ENCODE results near the gene SMIM1. TPM values are rescaled to one million over a fixed set of nuclear protein-coding genes. Genes with fewer than 3 reads are reported as not detected.

The SMIM1 gene
- total and polyA plus RNA-seq, 2 donors (not counting 3 experiments of a cell fraction or from before 2014, with no cell fraction given) = 1.4 to 2.9 TPM

GRCh38 chr1:3762873-3763228 is 9.7 kb upstream of the SMIM1 start:
- Histone ChIP-seq H3K79me2 (ENCODE audit: control insufficient read depth, insufficient read depth, low read length) (no peaks in the 10 kb centered on the region), H3K4me3 (replicated peaks in 1 of 3; ENCODE audit: insufficient read depth in 1 of 3, low read depth in 1 of 3, low read length in 3 of 3) (no peak overlapping the region), H3K27me3 (ENCODE audit: control insufficient read depth in 2 of 2, insufficient read depth in 2 of 2, low read length in 2 of 2) (peaks cover 0 to 4% of the 10 kb centered on the region in 2 experiments), H3K4me1 (ENCODE audit: control insufficient read depth, extremely low read depth, insufficient read depth, low read length) (no peaks in the 10 kb centered on the region), H3K36me3 (ENCODE audit: control insufficient read depth in 2 of 2, extremely low read depth in 1 of 2, insufficient read depth in 2 of 2, low read length in 2 of 2) (no peaks in the 10 kb centered on the region), H4K20me1 (replicated peaks; ENCODE audit: control insufficient read depth, extremely low read depth, insufficient read depth, low read length) (no peaks in the 10 kb centered on the region), H3K9ac (replicated peaks; ENCODE audit: extremely low read depth, insufficient read depth, low read length) (no peak overlapping the region), H3K9me3 (replicated peaks; ENCODE audit: control insufficient read depth, insufficient read depth, low read length) (no peaks in the 10 kb centered on the region), H3K27ac (ENCODE audit: insufficient read depth, low read depth, low read length) (no peak overlapping the region), H3K4me2 (ENCODE audit: insufficient read depth, low read length) (no peak overlapping the region), H2AFZ (ENCODE audit: low read depth, low read length) (no peak overlapping the region), H3K9me1 (replicated peaks; ENCODE audit: control insufficient read depth, extremely low read depth, insufficient read depth, low read length) (no peaks in the 10 kb centered on the region)
- ChIA-PET CTCF (interaction anchor here (0.7 kb wide), 1 partner anchor 38 kb away, joined by 4 read pairs; no protein-coding TSS in a partner anchor), POLR2A (no interaction called here)
- no peak for TF ChIP-seq EZH2 (IDR thresholded peaks at IDR 0.05; ENCODE audit: borderline replicate concordance, low read depth, low read length, severe bottlenecking)
- DNase-seq (ENCODE audit: low read depth, low spot score) (no peak), FAIRE-seq (no peak)
- BruUV-seq (replicated peaks) = no TSS peak
- dilution Hi-C loops (cut with MboI; ENCODE audit: extremely low pct_ligation_motif_present, low sequenced_read_pairs) (no loop called here), intact Hi-C loops (cut with micrococcal nuclease) (no loop called here)

- H3K79me2 ChIP-seq (ENCODE audit: control insufficient read depth, insufficient read depth, low read length) = no peaks in the 10 kb centered on the region
- POLR2A ChIA-PET = no interaction called here
- H4K20me1 ChIP-seq (replicated peaks; ENCODE audit: control insufficient read depth, extremely low read depth, insufficient read depth, low read length) = no peaks in the 10 kb centered on the region
- no peaks in the 10 kb centered on the region for H3K36me3 ChIP-seq (ENCODE audit: control insufficient read depth in 2 of 2, extremely low read depth in 1 of 2, insufficient read depth in 2 of 2, low read length in 2 of 2)
- no peak for TF ChIP-seq POLR2A (IDR thresholded peaks at IDR 0.05; ENCODE audit: low read depth, low read length)
- no peak for TF ChIP-seq FOS (IDR thresholded peaks at IDR 0.05; ENCODE audit: borderline replicate concordance, insufficient read depth, low read length)
- no peak for TF ChIP-seq MAX (IDR thresholded peaks at IDR 0.05; ENCODE audit: insufficient read depth, insufficient read length)
- TF ChIP-seq EZH2 (IDR thresholded peaks at IDR 0.05; ENCODE audit: borderline replicate concordance, low read depth, low read length, severe bottlenecking) = no peak
- no peak for TF ChIP-seq MYC (IDR thresholded peaks at IDR 0.05; ENCODE audit: low read depth, low read length)
- no peak for TF ChIP-seq JUN (IDR thresholded peaks at IDR 0.05; ENCODE audit: borderline replicate concordance, insufficient read depth, insufficient read length, low read depth)
- TF ChIP-seq GATA2 (IDR thresholded peaks at IDR 0.05; ENCODE audit: insufficient read depth, insufficient read length, low read depth, low read length) = no peak
- no peak for TF ChIP-seq CTCF (IDR thresholded peaks at IDR 0.05; ENCODE audit: extremely low read depth in 1 of 2, insufficient read depth in 1 of 2, low read depth in 1 of 2, low read length in 2 of 2)
- no peak for TF ChIP-seq POLR2AphosphoS5 (IDR thresholded peaks at IDR 0.05; ENCODE audit: insufficient read depth, low read depth, low read length)
- no peak for FAIRE-seq
- H2AFZ ChIP-seq (ENCODE audit: low read depth, low read length) = no peak overlapping the region
- CTCF ChIA-PET = interaction anchor here (0.7 kb wide), 1 partner anchor 39 kb away, joined by 4 read pairs; no protein-coding TSS in a partner anchor
- intact Hi-C loops (cut with micrococcal nuclease) (no loop called here), dilution Hi-C loops (cut with MboI; ENCODE audit: extremely low pct_ligation_motif_present, low sequenced_read_pairs) (no loop called here)
- H3K4me3 ChIP-seq (replicated peaks in 1 of 3; ENCODE audit: insufficient read depth in 1 of 3, low read depth in 1 of 3, low read length in 3 of 3) = no peak overlapping the region
- no peaks in the 10 kb centered on the region for H3K4me1 ChIP-seq (ENCODE audit: control insufficient read depth, extremely low read depth, insufficient read depth, low read length)
- no peak overlapping the region for H3K27ac ChIP-seq (ENCODE audit: insufficient read depth, low read depth, low read length)
- no peaks in the 10 kb centered on the region for H3K9me1 ChIP-seq (replicated peaks; ENCODE audit: control insufficient read depth, extremely low read depth, insufficient read depth, low read length)
- no peak overlapping the region for H3K4me2 ChIP-seq (ENCODE audit: insufficient read depth, low read length)
- no TSS peak for BruUV-seq (replicated peaks)
- DNase-seq (ENCODE audit: low read depth, low spot score) = no peak
- H3K27me3 ChIP-seq (ENCODE audit: control insufficient read depth in 2 of 2, insufficient read depth in 2 of 2, low read length in 2 of 2) = peaks cover 0 to 4% of the 10 kb centered on the region in 2 experiments
- no peaks in the 10 kb centered on the region for H3K9me3 ChIP-seq (replicated peaks; ENCODE audit: control insufficient read depth, insufficient read depth, low read length)
- H3K9ac ChIP-seq (replicated peaks; ENCODE audit: extremely low read depth, insufficient read depth, low read length) = no peak overlapping the region
Observed at GRCh38 chr1:3763351-3764125, 9.0 kb upstream of the SMIM1 start.

Data from endothelial cell of umbilical vein (primary cell).